ENCODE results near the gene MYO1B. TPM values are rescaled to one million over a fixed set of nuclear protein-coding genes. Genes with fewer than 3 reads are reported as not detected.

MYO1B gene
- total RNA-seq, 1 donor from 2014 or later = 18.9 TPM

DNA sequence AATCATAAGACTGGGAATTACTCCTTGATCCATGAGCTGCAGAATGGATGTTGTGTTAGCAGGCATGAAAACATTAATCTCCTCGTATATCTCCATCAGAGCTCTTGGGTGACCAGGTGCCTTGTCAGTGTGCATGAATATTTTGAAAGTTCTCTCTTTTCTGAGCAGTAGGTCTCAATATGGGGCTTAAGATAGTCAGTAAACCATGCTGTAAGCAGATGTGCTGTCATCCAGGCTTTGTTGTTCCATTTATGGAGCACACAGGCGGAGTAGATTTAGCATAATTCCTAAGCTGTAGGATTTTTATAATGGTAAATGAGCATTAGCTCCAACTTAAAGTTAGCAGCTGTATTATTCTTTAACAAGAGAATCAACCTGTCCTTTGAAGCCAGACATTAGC, 160.3 kb downstream of the MYO1B start:
- DNase-seq (ENCODE audit: missing footprints) = no peak
- intact Hi-C loops (cut with DNase I) = no loop called here
- ATAC-seq = no peak

DNA sequence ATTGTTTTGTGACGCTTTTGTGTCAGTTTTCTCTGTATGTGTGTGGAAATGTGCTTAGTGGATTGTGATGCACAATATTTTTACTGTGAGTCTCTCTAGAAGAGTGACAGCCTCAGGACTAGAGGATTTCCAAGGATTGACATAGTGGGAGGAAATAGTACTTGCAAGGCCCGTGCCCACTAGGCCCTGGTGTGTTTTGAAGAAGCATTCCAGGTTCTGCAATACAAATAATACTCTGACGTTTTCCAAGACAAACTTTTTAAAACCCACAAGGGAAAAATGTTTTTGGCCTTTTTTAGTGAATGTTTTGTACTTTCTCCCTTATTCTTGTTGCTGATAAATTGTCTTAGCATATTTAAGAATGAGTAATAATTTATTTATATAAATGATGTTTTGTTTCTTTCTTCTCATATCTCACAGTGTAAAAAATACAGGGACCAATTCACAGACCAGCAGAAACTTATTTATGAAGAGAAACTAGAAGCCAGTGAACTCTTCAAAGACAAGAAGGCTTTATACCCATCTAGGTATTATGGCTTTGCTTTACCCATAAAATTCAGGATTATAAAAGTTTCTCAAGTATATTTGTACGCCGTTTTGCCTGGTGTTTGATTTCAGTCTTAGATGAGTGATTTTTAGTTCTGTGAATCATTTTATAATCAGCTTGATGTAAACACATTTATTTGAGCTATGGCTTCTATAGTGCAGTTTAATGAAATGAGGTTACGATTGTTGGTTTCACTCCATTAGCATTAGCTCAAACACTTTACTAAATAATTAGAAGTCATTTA, 165.6 kb downstream of the MYO1B start:
- ATAC-seq (no peak), DNase-seq (ENCODE audit: missing footprints) (no peak)
- intact Hi-C loops (cut with DNase I) = no loop called here

DNA sequence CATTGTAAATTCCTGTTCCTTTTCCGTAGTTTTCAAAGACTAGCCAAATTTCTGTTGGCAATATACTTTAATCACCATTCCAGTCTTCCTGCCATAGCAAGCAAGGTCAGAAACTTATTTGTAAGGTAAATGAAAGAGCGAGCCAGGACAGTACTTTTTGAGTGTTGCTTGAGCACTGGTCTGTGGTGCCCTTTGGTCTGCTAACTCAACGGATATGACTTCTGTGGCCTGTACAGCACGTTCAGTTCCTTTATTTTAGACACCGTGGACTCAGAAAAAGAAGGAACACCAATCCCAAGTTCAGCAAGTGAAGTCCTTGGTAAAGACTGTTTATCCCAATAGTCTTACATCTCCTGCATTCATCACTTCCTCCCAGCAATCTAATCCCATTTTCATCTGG, 166.3 kb downstream of the MYO1B start:
- intact Hi-C loops (cut with DNase I) = no loop called here
- DNase-seq (ENCODE audit: missing footprints) (no peak), ATAC-seq (no peak)

DNA sequence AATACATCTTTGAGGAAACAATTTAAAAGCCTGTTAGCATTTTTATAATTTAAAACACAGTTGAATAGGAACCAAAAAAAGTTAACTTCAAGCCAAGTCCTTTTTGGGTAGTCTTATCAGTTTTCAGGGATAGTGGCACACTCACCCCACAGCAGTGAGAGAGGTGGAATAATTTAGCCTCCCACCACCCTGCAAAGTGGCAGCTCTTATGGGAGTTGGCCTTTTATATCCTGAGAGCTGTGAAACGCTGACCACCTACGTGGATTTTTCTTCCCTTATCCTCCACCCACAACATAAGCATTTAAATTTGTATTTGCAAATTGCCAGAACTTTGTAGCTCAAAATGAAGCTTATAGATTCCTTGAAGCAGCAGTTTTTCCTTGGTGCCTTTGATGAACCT, 167.1 kb downstream of the MYO1B start:
- ATAC-seq = no peak
- intact Hi-C loops (cut with DNase I) = no loop called here
- DNase-seq (ENCODE audit: missing footprints) = no peak

DNA sequence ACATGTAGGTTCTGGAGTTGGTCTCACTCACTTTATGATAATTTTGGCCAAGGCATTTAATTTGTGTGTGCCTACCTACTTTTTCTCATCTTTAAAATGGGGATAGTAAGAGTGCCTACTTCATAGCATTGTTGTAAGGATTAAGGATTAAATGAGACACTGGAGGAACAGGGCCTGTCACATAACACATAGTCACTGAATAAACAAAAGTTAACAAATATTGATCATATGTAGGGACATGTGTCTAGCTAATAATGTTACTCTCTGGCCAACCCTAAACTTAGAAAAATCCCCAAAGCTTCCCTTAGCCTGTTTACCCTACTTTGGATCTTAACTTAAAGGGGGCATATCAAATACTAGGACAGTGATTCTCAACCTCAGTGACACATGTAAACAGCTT, 169.9 kb downstream of the MYO1B start:
- intact Hi-C loops (cut with DNase I) = no loop called here
- ATAC-seq (no peak), DNase-seq (ENCODE audit: missing footprints) (no peak)

DNA sequence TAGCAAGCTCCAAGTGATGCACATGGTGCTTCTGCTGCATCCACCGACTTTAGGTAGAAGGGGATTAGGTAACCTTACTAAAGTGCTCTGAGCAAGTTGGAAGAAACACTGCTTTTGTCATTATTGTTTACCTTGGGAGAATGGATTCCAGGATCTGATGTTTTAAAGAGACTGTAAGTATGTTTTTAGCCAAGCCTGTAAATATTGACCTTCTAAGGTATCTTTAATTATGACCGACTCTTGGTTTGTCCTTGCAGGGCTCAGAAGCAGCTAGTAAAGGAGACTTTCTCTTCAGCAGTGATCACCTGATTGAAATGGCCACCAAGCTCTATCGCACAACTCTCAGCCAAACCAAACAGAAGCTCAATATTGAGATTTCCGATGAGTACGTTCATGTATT, 170.7 kb downstream of the MYO1B start:
- ATAC-seq (no peak), DNase-seq (ENCODE audit: missing footprints) (no peak)
- intact Hi-C loops (cut with DNase I) = no loop called here

DNA sequence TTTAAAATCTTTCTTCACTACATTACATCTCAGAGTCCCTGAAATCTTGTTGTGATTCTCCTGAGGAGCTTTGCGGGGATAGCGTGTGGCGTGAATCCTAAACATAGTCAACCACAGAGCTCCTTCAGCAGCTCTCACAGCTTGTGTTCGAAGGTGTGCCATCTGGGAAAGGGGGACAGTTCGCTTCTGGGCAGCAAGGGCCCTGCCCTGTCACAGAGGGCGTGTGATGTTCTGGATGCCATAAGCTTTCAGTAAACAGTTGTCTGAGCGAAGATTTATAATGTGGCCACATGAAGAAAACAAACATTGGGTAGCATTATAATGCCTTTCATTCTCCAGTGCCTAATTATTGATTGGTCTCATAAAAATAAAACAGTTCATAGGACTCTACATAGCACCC, 172.5 kb downstream of the MYO1B start:
- intact Hi-C loops (cut with DNase I) = no loop called here
- ATAC-seq (no peak), DNase-seq (ENCODE audit: missing footprints) (no peak)

DNA sequence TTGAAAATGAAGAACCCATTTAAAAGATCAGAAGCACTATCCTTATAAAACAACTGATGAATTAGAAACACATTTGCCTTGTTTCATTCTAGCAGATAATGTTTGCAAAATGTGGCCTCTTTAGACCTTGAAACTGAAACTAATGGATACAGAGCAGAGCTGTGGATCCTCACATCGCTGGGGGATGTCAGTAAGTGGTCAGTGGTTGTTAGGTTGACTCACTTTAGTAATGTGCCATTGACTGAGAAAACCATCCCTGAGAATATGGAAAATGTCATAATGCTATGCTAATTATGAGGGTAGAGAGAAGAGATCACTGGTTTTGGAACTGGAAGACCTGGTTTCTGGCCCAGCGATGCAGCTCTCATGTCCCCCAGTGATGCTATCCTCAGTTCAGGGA, 176.7 kb downstream of the MYO1B start:
- ATAC-seq = no peak
- intact Hi-C loops (cut with DNase I) = no loop called here
- DNase-seq (ENCODE audit: missing footprints) = no peak

DNA sequence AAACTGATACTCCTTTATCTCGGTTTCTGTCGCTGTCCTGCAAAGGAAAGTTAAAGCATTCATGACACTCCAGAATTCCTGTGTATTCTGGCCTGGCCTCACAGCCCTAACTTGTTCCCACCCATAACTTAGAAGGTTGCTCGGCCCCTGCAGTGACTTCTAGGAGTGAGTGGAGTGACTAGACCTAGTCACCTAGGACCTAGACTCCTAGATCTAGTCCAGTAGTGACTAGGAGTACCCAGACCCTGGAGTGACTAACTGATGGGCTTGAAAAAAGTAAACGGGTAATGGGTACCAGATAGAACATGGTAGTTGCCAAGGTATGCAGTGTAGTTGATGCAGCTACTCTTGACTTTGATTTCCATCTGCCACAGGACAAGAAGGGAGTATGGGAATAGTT, 181.8 kb downstream of the MYO1B start:
- ATAC-seq = no peak
- DNase-seq (ENCODE audit: missing footprints) = no peak
- intact Hi-C loops (cut with DNase I) = no loop called here

DNA sequence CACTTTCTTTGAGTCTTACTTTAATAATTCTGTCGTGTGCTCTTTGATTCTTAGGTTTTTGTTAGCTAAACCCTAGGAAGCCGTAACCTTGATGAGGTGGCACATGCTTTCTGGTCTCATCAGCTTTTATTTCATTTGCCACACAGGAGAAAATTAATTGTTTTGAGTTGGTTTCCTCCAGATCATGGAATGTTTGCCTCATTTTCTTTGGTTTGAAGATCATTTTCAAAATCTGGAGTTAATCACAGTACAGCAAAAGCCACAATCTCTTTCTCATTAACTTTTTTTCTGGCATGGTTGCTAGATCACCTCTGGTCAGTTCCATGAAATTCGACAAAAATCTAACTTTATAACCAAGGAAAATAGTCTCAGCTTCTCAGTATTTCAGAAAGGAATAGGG, 182.9 kb downstream of the MYO1B start:
- ATAC-seq (no peak), DNase-seq (ENCODE audit: missing footprints) (no peak)
- intact Hi-C loops (cut with DNase I) = no loop called here

DNA sequence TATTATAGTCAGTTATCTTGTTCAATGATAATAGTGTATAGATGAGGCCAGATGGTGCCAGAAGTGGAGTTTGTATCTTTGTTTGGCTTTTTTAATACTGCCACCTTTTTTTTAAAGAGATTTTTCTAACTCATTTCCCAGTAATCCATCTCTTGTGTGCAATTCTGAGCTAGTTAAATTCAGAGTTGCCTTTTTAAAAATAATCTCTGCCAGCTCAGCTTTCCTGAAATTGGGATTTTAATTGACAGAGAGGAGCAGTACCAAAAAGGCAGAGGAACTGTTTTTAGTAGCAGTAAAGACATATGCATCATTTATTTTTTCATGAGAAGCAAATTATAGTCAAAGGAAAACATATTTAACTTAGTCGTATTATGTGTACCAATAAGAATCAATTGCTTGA, 185.3 kb downstream of the MYO1B start:
- intact Hi-C loops (cut with DNase I) = no loop called here
- ATAC-seq (no peak), DNase-seq (ENCODE audit: missing footprints) (no peak)

DNA sequence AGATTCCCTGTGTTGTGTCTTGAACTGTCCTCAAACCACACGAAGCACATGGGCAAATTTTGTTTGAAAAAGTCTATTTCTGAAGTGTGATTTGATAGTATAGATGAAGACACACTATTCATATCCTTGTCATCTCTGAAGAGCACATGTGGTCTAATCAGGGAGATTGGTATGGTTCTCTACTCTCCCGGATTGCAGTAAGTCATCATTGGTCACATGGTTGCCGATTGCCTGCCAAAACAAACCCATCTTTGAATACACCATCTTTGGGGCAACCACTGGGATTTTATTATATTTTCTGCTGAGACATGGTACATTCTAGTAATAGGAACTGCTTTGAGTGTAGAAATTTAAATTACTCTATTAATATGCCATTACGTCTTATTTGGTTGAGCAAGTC, 186.9 kb downstream of the MYO1B start:
- ATAC-seq (no peak), DNase-seq (ENCODE audit: missing footprints) (no peak)
- intact Hi-C loops (cut with DNase I) = no loop called here

DNA sequence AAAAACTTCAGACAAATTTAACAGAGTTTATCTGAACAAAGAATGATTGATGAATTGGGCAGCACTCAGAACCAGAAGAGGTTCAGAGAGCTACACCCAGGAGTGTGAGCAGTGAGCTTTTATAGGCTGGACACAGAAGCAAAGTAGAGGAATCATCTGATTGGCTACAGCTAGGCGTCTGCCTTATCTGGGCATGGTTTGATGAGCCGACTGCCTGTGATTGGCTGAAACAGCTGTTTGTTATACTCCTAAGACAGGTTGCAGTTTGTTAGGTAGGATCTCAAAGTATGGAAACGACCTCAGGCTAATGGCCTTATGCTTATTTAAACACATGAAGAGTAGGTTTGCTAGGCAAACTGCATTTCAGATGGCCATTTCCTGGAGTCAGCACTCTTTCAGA, 188.9 kb downstream of the MYO1B start:
- intact Hi-C loops (cut with DNase I) = no loop called here
- ATAC-seq (no peak), DNase-seq (ENCODE audit: missing footprints) (no peak)

DNA sequence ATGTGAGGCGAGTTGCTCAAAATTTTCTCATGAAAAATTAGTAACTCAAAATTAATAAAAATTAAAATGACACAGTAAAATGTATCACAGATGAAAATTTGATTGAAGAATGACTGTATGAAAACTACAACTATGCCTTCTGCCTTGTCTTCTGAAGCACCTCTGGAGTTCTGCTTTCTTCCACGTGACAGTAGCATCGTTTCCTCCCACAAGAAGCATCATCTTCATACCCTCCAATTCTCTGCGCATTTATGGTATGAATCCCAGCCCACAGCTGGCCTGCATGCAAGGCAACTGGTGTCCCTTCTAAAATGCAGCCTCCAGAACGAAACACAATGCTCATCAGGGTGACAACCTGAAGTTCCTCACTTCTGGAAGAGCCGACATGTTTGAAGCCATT, 189.9 kb downstream of the MYO1B start:
- no peak for ATAC-seq
- intact Hi-C loops (cut with DNase I) = no loop called here

DNA sequence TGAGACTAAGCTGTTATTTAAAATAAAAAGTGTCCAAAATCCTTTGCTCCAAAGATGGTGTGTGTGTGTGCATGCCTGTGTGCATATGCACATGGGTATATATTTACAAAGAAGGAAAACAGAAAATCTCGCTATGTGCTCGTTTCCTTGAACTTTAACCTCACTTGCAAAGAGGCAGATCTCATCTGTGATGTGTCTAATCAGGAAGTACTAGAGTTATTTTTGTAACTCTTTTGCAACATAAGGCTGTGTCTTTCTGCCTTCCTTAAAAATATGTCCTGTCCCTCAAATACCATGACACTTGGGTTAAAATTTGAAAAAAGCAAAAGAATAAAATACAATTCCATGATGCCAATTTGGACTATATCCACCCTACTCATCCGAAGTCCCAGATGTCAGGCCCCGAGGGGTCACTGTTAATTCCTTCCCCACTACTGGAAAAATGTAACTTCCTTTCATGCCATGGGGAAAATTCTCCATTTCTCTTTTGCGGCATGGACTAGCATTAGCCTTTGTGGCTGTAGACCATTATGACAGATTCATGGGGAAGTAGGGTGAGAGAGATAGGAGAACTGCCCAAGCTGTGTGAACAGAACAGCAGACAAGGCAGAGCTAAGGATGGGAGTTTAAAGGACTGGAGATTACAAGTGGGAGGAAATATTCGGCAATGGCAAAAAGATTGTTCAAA, 191.3 kb downstream of the MYO1B start:
- DNase-seq (ENCODE audit: missing footprints) = no peak
- intact Hi-C loops (cut with DNase I) = no loop called here
- peak; percentile 69 for ATAC-seq

More for the DNA sequence above, 189.9 kb downstream of the MYO1B start:
- no peak for DNase-seq (ENCODE audit: missing footprints)

DNA sequence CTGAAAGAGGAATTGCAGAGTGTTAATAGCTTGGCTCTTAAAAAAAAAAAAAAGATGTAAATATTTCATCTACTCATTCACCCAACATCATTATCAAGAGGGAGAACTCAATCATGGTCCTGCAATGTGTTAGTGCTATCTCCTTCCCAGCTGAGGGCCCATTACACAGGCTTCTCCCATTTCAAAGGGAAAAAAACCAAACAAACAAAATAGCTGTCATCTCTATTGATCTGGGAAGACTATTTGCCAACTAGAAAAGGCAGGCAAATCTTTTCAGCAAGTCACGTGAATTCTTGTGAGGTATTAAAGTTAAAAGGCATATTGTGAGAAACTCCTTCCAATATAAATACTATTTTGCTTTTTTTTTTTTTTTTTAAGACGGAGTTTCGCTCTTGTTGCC, 194.3 kb downstream of the MYO1B start:
- no peak for DNase-seq (ENCODE audit: missing footprints)
- intact Hi-C loops (cut with DNase I) = no loop called here
- no peak for ATAC-seq

DNA sequence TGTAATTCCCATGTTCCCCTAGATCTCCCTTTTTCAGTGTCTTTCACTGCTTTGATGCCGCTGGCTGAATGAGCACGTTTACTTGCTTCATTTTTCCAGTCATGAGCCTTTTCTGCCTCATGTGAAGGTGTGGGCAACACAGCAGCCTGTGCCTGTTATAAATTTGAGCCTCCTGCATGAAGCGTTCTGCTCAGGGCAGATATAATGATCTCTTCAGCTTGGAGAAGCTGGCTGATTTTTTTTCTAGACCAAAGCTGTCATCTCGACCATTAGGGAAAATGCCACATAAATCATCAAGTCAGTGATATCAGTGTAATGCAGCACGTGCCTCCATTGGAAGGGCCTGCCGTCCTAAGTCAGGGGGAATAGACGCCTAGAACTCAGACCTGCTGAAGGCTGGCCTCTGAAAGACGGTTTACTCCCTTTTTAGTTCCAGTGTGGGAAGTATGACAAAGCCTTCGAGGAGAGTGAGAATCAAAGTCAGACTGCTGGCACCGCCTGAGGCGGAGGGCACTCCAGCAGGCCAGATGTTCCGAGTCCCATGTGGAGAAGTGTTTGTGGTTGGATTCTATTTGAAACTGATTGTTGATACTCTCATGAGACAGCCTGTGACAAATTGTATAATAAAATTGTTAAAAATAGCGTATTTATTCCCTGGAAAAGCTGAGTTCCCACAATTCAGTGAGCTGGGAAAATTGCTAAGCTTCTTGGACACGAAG, 196.5 kb downstream of the MYO1B start:
- DNase-seq (ENCODE audit: missing footprints) (no peak), ATAC-seq (no peak)
- intact Hi-C loops (cut with DNase I) = no loop called here

DNA sequence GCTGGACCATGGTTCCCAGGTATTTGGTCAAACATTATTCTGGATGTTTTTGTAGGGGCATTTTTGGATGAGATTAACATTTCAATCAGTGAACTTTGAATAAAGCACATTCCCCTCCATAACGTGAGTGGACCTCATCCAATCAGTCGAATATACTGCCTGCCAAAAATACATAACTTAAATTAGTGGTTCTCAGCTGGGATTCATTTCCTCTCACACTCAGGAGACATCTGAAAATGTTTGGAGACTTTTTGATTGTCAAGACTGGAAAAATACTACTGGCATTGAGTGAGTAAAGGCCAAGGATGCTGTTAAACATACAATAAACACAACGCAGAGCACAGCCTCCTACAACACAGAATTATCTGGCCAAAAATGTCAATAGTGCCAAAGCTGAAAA, 198.2 kb downstream of the MYO1B start:
- intact Hi-C loops (cut with DNase I) = no loop called here
- DNase-seq (ENCODE audit: missing footprints) (no peak), ATAC-seq (no peak)

DNA sequence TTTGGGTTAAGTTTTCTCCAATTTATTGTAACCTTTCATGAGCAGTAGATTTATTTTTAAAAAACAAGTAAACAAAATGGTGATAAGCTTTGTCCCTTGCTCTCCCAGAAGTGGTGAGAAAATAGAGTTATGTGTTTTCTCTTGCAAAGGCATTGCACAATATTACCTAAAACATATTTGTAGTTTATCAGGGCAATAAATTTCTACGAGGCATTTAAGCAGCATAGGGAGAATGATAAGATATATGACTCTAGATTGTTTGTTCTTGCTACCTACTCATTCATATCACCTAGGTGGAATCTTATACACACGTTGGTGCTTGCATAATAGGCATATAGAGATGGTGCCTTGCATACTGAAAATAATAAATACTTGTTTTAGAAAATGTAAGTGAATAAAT, 201.7 kb downstream of the MYO1B start:
- DNase-seq (ENCODE audit: missing footprints) (no peak), ATAC-seq (no peak)
- intact Hi-C loops (cut with DNase I) = no loop called here

DNA sequence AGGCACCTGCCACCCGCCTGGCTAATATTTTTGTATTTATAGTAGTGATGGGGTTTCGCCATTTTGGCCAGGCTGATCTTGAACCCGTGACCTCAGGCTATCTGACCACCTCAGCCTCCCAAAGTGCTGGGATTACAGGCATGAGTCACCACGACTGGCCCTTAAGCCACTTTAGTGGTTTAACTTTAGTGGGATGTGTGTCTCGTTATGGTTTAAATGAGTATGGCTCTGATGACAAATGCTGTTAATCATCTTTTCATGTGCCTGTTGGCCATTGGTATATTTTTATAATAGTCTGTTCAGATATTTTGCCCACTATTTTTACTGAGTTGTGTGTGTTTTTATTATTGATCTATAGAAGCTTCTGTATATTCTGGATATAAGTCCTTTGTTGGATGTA, 205.9 kb downstream of the MYO1B start:
- DNase-seq (ENCODE audit: missing footprints) (no peak), ATAC-seq (no peak)
- intact Hi-C loops (cut with DNase I) = no loop called here

Data from Right ventricle myocardium inferior (tissue), 1 donor.